Measurements from ENCODE around the gene VPS39.

GRCh38 chr15:42228036-42228435 is 19.9 kb upstream of the VPS39 start:
- TF ChIP-seq REST (IDR thresholded peaks at IDR 0.05; ENCODE audit: low read depth, low read length) (no peak), CTCF (IDR thresholded peaks at IDR 0.05) (no peak), TAF1 (IDR thresholded peaks at IDR 0.05; ENCODE audit: borderline replicate concordance, low read depth, low read length) (no peak)
